CMK (cell line): ENCODE data around the gene TAF11L7.
"Not testable (repeated sequence)": the region's sequence is repeated elsewhere in the genome, so short reads cannot be mapped to it uniquely, and the experiment has no call there.

Experiments used
- DNase-seq: peaks from one replicate; pipeline ENCODE4 v3.0.0-alpha.2; 2010; ENCODE audit warnings: low read depth

The TAF11L7 gene

DNA sequence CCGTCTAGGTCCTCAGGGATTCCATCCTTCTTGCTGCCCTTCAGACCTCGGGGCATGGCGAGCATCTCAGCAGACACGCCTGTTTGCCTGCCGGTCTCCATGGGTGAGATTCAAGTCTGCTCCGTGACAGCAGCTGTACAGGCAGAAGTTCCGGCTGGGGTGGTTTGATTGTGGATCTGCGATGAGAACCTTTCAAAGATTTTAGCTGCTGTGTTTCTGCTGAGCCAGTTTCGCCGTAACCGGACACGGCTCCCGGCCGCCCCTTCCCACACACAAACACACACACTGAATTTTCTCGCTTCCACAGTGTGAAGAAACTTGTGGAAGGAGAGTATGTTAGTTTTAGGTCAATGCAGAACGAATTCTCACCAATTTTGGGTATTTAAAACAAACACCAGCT, at the start of gene TAF11L7:
Gene TAF11L7 (minus strand): TSS at position 101 of the 400 bp plus-strand sequence.
- DNase-seq = not testable (repeated sequence)

DNA sequence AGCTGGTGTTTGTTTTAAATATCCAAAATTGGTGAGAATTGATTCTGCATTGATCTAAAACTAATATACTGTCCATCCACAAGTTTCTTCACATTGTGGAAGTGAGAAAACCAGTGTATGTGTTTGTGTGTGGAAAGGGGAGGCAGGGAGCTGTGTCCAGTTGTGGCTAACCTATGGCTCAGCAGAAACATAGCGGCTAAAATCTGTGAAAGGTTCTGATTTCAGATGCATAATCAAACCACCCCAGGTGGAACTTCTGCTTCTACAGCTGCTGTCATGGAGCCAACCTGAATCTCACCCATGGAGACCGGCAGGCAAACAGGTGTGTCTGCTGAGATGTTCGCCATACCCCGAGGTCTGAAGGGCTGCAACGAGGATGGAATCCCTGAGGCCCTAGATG, 48.6 kb upstream of the TAF11L7 start, which contains the start of gene TAF11L14:
Gene TAF11L14 (plus strand): TSS at position 301 of the 400 bp plus-strand sequence.
- no peak for DNase-seq

DNA sequence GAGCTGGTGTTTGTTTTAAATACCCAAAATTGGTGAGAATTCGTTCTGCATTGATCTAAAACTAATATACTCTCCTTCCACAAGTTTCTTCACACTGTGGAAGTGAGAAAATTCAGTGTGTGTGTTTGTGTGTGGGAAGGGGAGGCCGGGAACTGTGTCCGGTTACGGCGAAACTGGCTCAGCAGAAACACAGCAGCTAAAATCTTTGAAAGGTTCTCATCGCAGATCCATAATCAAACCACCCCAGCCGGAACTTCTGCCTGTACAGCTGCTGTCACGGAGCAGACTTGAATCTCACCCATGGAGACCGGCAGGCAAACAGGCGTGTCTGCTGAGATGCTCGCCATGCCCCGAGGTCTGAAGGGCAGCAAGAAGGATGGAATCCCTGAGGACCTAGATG, 46.2 kb upstream of the TAF11L7 start, which contains the start of gene TAF11L13:
Gene TAF11L13 (plus strand): TSS at position 301 of the 400 bp plus-strand sequence.
- DNase-seq = not testable (repeated sequence)

DNA sequence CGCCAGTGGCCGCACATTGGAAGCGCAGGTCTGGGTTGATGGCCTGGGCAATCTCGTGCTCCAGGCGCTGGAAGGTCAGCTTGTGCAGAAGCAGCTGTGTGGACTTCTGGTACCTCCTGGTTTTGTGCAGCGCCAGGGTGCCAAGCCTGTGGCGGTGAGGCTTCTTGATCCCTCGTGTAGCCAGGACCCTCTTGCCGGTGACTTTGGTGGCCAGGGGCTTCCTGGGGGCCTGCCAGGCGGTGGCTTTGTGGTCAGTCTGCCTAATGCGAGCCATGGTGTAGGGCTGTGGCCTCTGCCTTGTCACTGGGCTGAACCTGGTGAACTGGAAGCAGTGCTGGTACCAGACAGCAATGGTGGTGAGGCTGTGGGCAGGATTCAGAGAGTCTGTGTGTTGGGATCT, 40.1 kb upstream of the TAF11L7 start:
- no peak for DNase-seq

DNA sequence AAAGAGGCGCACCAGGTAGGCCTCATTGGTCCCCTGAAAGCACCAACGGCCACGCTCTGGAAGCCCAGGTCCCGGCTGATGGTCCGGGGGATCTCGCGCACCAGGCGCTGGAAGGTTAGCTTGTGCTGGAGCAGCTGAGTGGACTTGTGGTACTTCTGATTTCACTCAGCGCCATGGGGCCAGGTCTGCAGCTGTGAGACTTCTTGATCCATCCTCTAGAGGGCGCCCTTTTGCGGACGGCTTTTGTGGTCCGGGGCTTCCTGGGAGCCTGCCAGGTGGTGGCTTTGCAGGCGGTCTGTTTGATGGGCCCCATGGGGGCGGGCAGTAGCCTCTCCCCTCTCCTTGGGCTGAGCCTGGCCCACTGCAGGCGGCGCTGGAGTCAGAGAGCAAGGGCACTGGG, 35.1 kb upstream of the TAF11L7 start:
- no peak for DNase-seq

DNA sequence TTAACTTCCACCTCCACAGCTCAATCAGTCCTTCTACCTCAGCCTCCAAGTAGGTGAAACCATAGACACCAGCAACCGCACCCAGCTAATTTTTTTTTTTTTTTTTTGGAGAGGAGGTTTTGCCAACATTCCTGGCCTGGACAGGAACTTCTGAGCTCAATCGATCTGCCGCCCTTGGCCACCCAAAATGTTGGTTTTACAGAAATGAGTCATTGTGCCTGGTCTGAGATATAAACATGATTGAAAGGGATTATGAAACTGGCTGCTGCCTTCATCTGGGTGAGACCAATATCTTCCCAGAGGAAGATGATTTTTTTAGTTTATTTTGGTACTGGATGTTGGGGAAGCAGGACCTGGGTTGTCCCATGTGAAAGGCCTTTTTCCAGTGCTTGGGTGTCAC, 33.8 kb upstream of the TAF11L7 start:
- no peak for DNase-seq

DNA sequence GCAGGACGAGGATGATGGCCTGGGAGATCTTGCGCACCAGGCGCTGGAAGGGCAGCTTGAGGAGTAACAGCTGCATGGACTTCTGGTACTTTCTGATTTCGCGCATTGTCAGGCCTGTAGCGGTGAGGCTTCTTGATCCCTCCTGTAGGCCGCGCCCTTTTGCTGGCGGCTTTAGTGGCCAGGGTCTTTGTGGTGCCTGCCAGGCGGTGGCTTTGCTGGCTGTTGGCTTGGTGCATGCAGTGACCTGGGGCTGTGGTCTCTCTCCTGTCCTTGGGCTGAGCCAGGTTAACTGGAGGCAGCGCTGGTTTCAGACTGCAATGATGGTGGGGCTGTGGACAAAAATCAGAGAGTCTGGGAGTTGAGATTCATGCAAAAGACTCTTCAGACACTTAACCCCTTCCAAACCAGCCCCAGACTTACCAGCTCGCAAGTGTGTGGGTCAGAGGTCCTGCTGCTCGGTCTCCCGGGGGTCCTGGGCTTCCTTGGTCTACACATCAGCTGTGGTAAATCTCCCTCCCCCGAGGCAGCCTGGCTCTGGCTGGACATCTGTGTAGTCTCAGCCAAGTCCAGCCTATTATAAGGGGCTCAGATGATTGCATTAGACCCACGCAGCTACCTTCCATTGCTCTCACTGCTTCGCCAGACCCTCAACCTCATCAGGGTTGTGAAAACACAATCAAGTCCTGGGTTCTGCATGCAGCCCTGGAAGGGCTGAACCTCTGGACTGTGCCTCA, 29.5 kb upstream of the TAF11L7 start:
- no peak for DNase-seq

DNA sequence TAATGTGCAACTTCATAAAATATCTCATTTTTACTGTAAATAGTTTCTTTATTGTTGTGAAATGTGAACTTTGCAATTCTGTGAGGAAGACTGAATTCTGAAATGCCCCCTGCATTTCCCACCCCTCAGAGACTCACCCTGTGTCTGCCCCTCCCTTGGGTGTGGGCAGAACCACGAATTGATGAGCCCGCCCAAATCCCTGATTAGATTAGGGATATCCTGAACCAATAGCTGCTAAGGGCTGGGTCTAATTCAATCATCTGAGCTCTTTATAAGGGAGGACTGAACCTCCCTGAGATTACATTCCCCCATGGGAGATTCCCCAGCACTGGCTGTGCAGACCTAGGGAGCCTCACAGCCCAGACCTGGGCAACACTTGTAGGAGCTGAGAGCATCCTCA, 24.5 kb upstream of the TAF11L7 start, which contains the start of gene TAF11L12:
Gene TAF11L12 (plus strand): TSS at position 301 of the 400 bp plus-strand sequence.
- DNase-seq = not testable (repeated sequence)

DNA sequence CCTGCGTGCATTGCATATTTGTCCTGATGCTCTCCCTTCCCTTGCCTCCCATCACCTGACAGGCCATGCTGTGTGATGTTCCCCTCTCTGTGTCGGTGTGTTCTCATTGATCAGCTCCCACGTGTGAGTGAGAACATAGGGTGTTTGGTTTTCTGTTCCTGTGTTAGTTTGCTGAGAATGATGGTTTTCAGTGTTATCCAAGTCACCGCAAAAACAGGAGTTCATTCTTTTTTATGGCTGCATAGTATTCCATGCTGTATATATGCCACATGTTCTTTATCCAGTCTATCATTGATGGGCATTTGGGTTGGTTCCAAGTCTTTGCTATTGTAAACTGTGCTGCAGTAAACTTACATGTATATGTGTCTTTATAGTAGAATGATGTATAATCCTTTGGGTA, 21.9 kb upstream of the TAF11L7 start:
- not testable (repeated sequence) for DNase-seq

DNA sequence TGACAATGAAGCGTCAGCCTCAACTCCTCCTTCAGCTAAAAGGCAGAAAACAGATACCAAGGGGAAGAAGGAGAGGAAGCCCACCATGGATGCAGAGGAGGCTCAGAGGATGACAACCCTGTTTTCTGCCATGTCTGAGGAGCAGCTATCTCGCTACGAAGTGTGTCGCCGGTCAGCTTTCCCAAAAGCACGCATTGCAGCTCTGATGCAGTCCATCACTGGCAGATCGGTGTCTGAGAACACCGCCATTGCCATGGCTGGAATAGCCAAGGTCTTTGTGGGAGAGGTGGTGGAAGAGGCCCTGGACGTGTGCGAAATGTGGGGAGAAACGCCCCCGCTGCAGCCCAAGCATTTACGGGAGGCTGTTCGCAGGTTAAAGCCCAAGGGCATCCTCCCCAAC, 19.4 kb upstream of the TAF11L7 start:
- no peak for DNase-seq

DNA sequence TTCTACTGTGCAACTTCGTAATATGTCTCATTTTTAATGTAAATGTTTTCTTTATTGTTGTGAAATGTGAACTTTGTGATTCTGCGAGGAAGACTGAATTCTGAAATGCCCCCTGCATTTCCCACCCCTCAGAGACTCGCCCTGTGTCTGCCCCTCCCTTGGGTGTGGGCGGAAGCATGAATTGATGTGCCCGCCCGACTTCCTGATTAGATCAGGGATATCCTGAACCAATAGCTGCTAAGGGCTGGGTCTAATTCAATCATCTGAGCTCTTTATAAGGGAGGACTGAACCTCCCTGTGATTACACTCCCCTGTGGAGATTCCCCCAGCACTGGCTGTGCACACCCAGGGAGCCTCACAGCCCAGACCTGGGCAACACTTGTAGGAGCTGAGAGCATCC, 18.3 kb upstream of the TAF11L7 start, which contains the start of gene TAF11L11:
Gene TAF11L11 (plus strand): TSS at position 304 of the 400 bp plus-strand sequence.
- DNase-seq = not testable (repeated sequence)

DNA sequence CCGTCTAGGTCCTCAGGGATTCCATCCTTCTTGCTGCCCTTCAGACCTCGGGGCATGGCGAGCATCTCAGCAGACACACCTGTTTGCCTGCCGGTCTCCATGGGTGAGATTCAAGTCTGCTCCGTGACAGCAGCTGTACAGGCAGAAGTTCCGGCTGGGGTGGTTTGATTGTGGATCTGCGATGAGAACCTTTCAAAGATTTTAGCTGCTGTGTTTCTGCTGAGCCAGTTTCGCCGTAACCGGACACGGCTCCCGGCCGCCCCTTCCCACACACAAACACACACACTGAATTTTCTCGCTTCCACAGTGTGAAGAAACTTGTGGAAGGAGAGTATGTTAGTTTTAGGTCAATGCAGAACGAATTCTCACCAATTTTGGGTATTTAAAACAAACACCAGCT, 12.2 kb upstream of the TAF11L7 start, which contains the start of gene TAF11L10:
Gene TAF11L10 (minus strand): TSS at position 101 of the 400 bp plus-strand sequence.
- not testable (repeated sequence) for DNase-seq

DNA sequence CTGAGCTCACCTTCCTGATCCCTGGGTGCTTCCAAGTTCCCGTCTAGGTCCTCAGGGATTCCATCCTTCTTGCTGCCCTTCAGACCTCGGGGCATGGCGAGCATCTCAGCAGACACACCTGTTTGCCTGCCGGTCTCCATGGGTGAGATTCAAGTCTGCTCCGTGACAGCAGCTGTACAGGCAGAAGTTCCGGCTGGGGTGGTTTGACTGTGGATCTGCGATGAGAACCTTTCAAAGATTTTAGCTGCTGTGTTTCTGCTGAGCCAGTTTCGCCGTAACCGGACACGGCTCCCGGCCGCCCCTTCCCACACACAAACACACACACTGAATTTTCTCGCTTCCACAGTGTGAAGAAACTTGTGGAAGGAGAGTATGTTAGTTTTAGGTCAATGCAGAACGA, 8.7 kb upstream of the TAF11L7 start, which contains the start of gene TAF11L9:
Gene TAF11L9 (minus strand): TSS at position 140 of the 400 bp plus-strand sequence.
- DNase-seq = not testable (repeated sequence)

DNA sequence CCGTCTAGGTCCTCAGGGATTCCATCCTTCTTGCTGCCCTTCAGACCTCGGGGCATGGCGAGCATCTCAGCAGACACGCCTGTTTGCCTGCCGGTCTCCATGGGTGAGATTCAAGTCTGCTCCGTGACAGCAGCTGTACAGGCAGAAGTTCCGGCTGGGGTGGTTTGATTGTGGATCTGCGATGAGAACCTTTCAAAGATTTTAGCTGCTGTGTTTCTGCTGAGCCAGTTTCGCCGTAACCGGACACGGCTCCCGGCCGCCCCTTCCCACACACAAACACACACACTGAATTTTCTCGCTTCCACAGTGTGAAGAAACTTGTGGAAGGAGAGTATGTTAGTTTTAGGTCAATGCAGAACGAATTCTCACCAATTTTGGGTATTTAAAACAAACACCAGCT, 5.3 kb upstream of the TAF11L7 start, which contains the start of gene TAF11L8:
Gene TAF11L8 (minus strand): TSS at position 101 of the 400 bp plus-strand sequence.
- DNase-seq = not testable (repeated sequence)
